HFFc6 (cell line): ENCODE measurements around the gene COLEC11. TPM values are rescaled to one million over a fixed set of nuclear protein-coding genes. Genes with fewer than 3 reads are reported as not detected.

Source experiments
- DNase-seq: peaks from one replicate; pipeline ENCODE4 v3.0.0-alpha.2; 2018
- H3K27ac Mint-ChIP-seq: 2 replicates; pipeline ENCODE4 v1.8.0; 2020; ENCODE audit warnings: mild to moderate bottlenecking, mixed read lengths
- H3K27me3 Mint-ChIP-seq: 2 replicates; pipeline ENCODE4 v1.8.0; 2021; ENCODE audit warnings: mild to moderate bottlenecking, moderate library complexity, mixed read lengths; ENCODE audit not compliant: insufficient read depth
- H3K36me3 Mint-ChIP-seq: 2 replicates; pipeline ENCODE4 v1.8.0; 2021; ENCODE audit warnings: low read depth, mixed read lengths
- H3K4me1 Mint-ChIP-seq: 2 replicates; pipeline ENCODE4 v1.8.0; 2020; ENCODE audit warnings: low read depth, mixed read lengths
- H3K4me3 Mint-ChIP-seq: 2 replicates; pipeline ENCODE4 v1.8.0; 2020; ENCODE audit warnings: mild to moderate bottlenecking, moderate library complexity, mixed read lengths
- H3K9me3 Mint-ChIP-seq: 2 replicates; pipeline ENCODE4 v1.8.0; 2020; ENCODE audit warnings: mild to moderate bottlenecking, mixed read lengths
- total RNA-seq, 6 experiments: library from RNA; stranded (reverse); fragmentation: NEBNext Ultra II Directional; extraction: Animal tissue kit (Norgen Biotek cat#: 25700); gene quantifications; 2 replicates in 1 of 6; 3 replicates in 5 of 6; pipeline ENCODE4 v1.2.3, GENCODE V29; 2021
- TF ChIP-seq, protein P1 (sequence below): fragments of 200-600 bp; sonication (generic); IDR thresholded peaks from 2 replicates; pipeline ENCODE4 v1.5.0; 2021; ENCODE audit warnings: antibody characterized with exemption, mild to moderate bottlenecking

COLEC11 gene
- total RNA-seq, 6 experiments from 2014 or later: not detected

DNA sequence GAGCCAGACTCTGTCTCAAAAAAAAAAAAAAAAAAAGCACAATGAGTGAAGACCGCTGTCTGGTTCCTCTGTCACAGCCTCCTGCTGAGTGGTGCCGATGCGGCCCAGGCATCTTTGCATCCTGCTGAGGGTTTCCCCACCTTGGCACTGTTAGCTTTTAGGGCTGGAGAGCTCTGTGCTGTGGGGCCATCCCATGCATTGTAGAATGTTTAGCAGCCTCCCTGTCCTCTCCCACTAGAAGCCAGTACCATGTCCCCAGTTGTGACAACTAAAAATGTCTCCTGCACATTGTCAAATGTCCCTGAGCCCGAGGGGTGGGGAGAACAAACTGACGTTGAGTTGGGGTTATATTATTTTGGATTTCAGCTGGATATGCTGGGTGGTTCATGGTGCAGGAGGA lies 7.9 kb upstream of the COLEC11 start:
- Mint-ChIP-seq H3K4me1 (peaks cover 35% of the 10 kb centered on the region), H3K4me3 (no peak overlapping the region), H3K36me3 (peaks cover 3% of the 10 kb centered on the region; the same call in 1 of the 2 replicates), H3K27me3 (peaks cover 2% of the 10 kb centered on the region; the same call in 1 of the 2 replicates), H3K9me3 (no peaks in the 10 kb centered on the region), H3K27ac (no peak overlapping the region)
- TF ChIP-seq, protein P1, sequence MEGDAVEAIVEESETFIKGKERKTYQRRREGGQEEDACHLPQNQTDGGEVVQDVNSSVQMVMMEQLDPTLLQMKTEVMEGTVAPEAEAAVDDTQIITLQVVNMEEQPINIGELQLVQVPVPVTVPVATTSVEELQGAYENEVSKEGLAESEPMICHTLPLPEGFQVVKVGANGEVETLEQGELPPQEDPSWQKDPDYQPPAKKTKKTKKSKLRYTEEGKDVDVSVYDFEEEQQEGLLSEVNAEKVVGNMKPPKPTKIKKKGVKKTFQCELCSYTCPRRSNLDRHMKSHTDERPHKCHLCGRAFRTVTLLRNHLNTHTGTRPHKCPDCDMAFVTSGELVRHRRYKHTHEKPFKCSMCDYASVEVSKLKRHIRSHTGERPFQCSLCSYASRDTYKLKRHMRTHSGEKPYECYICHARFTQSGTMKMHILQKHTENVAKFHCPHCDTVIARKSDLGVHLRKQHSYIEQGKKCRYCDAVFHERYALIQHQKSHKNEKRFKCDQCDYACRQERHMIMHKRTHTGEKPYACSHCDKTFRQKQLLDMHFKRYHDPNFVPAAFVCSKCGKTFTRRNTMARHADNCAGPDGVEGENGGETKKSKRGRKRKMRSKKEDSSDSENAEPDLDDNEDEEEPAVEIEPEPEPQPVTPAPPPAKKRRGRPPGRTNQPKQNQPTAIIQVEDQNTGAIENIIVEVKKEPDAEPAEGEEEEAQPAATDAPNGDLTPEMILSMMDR: no peak
- DNase-seq: no peak

DNA sequence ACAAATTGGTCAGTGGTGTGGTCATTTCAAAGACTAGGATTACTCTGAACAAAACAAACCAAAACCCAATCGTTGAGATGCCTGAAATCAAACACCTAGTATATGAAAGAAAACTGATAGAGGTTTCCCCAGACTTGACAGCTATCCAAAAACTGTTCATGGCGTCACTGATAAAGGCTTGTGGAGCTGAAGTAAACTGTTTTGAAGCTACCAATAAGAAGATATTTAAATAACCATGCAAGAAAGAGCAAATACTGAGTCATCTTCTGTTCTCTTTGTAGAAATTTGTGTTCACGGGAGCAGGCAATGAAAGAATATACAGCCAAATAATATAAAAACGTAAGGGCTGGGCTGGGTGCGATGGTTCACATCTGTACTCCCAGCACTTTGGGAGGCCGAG lies 7.5 kb upstream of the COLEC11 start:
- DNase-seq: no peak
- Mint-ChIP-seq H3K4me3 (no peak overlapping the region), H3K9me3 (no peaks in the 10 kb centered on the region), H3K27me3 (peaks cover 2% of the 10 kb centered on the region; the same call in 1 of the 2 replicates), H3K36me3 (peaks cover 3% of the 10 kb centered on the region; the same call in 1 of the 2 replicates), H3K4me1 (peaks cover 35% of the 10 kb centered on the region), H3K27ac (no peak overlapping the region)
- TF ChIP-seq, protein P1: no peak

DNA sequence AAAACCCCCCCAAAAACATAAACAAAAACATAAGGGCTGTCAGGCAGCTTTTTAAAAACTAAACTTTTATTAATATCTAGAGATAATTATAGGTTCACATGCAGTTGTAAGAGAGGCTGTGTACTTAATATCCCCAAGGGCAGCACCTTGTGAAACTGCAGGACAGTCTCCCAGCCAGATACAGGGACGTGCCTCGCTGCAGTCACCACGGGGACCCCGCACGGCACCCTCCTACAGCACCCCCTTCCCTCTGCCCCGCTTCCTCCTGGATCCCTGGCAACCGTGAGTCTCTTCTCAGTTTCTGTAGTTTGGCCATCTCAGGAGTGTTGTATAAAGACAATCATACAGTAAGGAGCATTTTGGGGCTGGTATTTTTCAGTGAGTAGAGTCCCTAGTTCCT lies 6.8 kb upstream of the COLEC11 start:
- Mint-ChIP-seq H3K36me3 (peaks cover 2% of the 10 kb centered on the region; the same call in 1 of the 2 replicates), H3K9me3 (no peaks in the 10 kb centered on the region), H3K27ac (no peak overlapping the region), H3K27me3 (peaks cover 2% of the 10 kb centered on the region; the same call in 1 of the 2 replicates), H3K4me3 (no peak overlapping the region), H3K4me1 (peaks cover 34% of the 10 kb centered on the region)
- DNase-seq: no peak
- TF ChIP-seq, protein P1: no peak

DNA sequence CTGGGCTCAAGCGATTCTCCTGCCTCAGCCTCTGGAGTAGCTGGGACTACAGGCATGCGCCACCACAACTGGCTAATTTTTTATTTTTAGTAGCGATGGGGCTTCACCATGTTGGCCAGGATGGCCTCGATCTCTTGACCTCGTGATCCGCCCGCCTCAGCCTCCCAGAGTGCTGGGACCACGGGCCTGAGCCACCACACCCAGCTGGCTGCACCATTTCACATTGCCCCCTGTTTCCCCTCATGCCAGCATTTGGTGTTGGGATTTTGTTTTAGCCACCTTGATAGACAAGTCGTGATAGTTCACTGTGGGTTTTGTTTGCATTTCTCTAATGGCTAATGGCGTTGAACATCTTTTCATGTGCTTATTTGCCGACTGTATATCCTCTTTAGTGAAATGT lies 5.8 kb upstream of the COLEC11 start:
- no peaks in the 10 kb centered on the region for H3K36me3 Mint-ChIP-seq
- peaks cover 24% of the 10 kb centered on the region for H3K4me1 Mint-ChIP-seq
- DNase-seq: no peak
- no peak overlapping the region for H3K27ac Mint-ChIP-seq
- TF ChIP-seq, protein P1: no peak
- H3K9me3 Mint-ChIP-seq: no peaks in the 10 kb centered on the region
- no peak overlapping the region for H3K4me3 Mint-ChIP-seq
- no peaks in the 10 kb centered on the region; the same call in 1 of the 2 replicates for H3K27me3 Mint-ChIP-seq

DNA sequence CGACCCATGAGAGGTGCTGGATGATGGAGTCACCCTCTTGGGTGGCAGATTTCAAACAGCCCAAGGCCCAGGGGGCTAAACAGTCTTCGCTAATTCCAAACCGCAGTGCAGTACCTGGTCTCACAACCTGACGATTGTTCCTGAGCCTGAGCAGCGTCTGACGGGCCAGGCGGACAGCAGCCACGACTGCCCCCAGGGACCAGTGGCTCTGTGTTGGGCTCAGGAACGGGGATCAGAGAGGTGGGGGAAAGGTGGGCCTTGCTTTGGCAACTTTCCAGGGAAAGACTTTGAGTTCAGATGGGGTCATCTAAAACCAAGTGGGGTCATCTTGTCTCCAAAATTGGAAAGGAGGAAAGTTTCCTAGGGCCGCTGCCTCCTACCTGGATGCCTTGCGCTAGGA lies 492 bp downstream of the COLEC11 start:
- H3K4me3 Mint-ChIP-seq: peak overlapping the region; percentile 10; the same call in 1 of the 2 replicates
- H3K9me3 Mint-ChIP-seq: no peaks in the 10 kb centered on the region
- TF ChIP-seq, protein P1: no peak
- H3K4me1 Mint-ChIP-seq: no peaks in the 10 kb centered on the region
- H3K27ac Mint-ChIP-seq: no peak overlapping the region
- peaks cover 11% of the 10 kb centered on the region; the same call in 1 of the 2 replicates for H3K27me3 Mint-ChIP-seq
- H3K36me3 Mint-ChIP-seq: no peaks in the 10 kb centered on the region
- DNase-seq: no peak

DNA sequence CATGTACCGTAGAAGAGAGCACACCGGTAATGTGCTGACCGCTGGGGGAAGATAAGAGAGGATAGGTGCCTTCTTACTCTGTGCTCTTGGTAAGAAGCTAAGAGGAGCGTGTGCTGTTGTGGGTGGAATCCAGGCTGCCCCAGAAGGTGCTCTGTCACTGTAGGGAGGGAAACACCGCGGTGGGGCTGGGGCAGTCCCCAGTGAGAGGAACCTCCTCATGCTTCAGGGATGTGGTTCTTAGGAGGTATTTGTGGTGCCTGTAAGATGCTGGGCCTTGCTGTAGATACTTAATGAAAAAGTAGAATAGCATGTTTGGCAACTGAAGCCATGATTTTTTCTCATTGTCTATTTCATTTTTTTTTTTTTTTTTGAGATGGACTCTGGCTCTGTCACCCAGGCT lies 1.1 kb downstream of the COLEC11 start:
- TF ChIP-seq, protein P1: no peak

More for the DNA sequence above, 1.1 kb downstream of the COLEC11 start:
- no peaks in the 10 kb centered on the region for H3K9me3 Mint-ChIP-seq
- no peaks in the 10 kb centered on the region for H3K36me3 Mint-ChIP-seq
- no peaks in the 10 kb centered on the region for H3K4me1 Mint-ChIP-seq
- no peak overlapping the region for H3K27ac Mint-ChIP-seq
- H3K4me3 Mint-ChIP-seq: no peak overlapping the region
- H3K27me3 Mint-ChIP-seq: peaks cover 12% of the 10 kb centered on the region
- no peak for DNase-seq
